A549 (cell line): ENCODE results near the gene ARHGAP42. TPM values are rescaled to one million over a fixed set of nuclear protein-coding genes. Genes with fewer than 3 reads are reported as not detected.

Experiments
- ATAC-seq, 2 experiments: fragments of 200-7000 bp in 1 of 2; fragments of >200 bp in 1 of 2; cut with Nextera tagmentation in 1 of 2; cut with Tn5 transposase in 1 of 2; 3 replicates each; pipeline versions ENCODE4 v1.8.0 to v1.9.1; 2018 to 2020; ENCODE audit warnings: mild to moderate bottlenecking in 1 of 2, moderate library complexity in 1 of 2
- CTCF ChIA-PET: fragments of 300-600 bp; sonication (Branson Sonifier 250); formaldehyde crosslinking; extraction: SDS; loops from one replicate; lab custom pipeline; 2021; ENCODE audit warnings: antibody characterized with exemption, inconsistent platforms; lab: Yijun Ruan, JAX
- POLR2A ChIA-PET: fragments of 350-600 bp; formaldehyde crosslinking; extraction: SDS; loops from one replicate; lab custom pipeline; 2021; ENCODE audit warnings: antibody characterized with exemption, inconsistent platforms; lab: Yijun Ruan, JAX
- DNase-seq, 2 experiments: peaks; one replicate each; pipeline versions ENCODE4 v3.0.0 to v3.0.0-alpha.2; 2011 to 2016; ENCODE audit warnings: low read depth in 1 of 2, low spot score in 1 of 2
- FAIRE-seq: peaks from 2 replicates; lab custom pipeline; 2011; peaks lifted over from hg19 to GRCh38; lab: Jason Lieb, UNC
- H3K27ac ChIP-seq, 2 experiments: fragments of >200 bp; sonication (Bioruptor Twin); formaldehyde crosslinking; 3 replicates each; pipeline ENCODE4 v1.5.1; 2016 to 2017
- H3K4me1 ChIP-seq: fragments of >200 bp; sonication (Bioruptor Twin); formaldehyde crosslinking; 3 replicates; pipeline ENCODE4 v1.6.1; 2016
- H3K4me2 ChIP-seq: fragments of >200 bp; sonication (Bioruptor Twin); formaldehyde crosslinking; 3 replicates; pipeline ENCODE4 v1.6.1; 2016
- H3K4me3 ChIP-seq: fragments of >200 bp; sonication (Bioruptor Twin); formaldehyde crosslinking; 3 replicates; pipeline ENCODE4 v1.5.1; 2016
- H3K9me3 ChIP-seq: fragments of >200 bp; sonication (Bioruptor Twin); formaldehyde crosslinking; 3 replicates; pipeline ENCODE4 v1.6.1; 2016
- ATOH8 ChIP-seq: fragments of 250-450 bp; sonication (Bioruptor Pico); IDR thresholded peaks from 2 replicates; pipeline ENCODE4 v1.5.0; 2020; ENCODE audit warnings: low read depth, mild to moderate bottlenecking, moderate library complexity
- CBX2 ChIP-seq: fragments of 200-600 bp; sonication (generic); IDR thresholded peaks from 2 replicates; pipeline ENCODE4 v1.6.1; 2016; ENCODE audit warnings: low read depth, mild to moderate bottlenecking, borderline replicate concordance
- CHD2 ChIP-seq: fragments of 150-350 bp; IDR thresholded peaks from 2 replicates; pipeline ENCODE4 v1.6.1; 2014; ENCODE audit warnings: low read length; ENCODE audit not compliant: partially characterized antibody
- CTCF ChIP-seq: fragments of >200 bp; sonication (Bioruptor Twin); formaldehyde crosslinking; IDR thresholded peaks from 3 replicates; pipeline ENCODE4 v1.5.1; 2016
- E2F6 ChIP-seq: IDR thresholded peaks from 2 replicates; pipeline ENCODE4 v1.6.1; 2012; ENCODE audit warnings: low read depth, borderline replicate concordance
- EHMT2 ChIP-seq: fragments of 200-600 bp; sonication (generic); IDR thresholded peaks from 2 replicates; pipeline ENCODE4 v1.6.1; 2016; ENCODE audit warnings: antibody characterized with exemption, low read depth, mild to moderate bottlenecking, moderate library complexity
- ESRRA ChIP-seq: fragments of 150-350 bp; IDR thresholded peaks from 2 replicates; pipeline ENCODE4 v1.6.1; 2014; ENCODE audit warnings: mild to moderate bottlenecking, low read length, borderline replicate concordance
- FOSB ChIP-seq: fragments of 250-450 bp; sonication (Bioruptor Pico); IDR thresholded peaks from 2 replicates; pipeline ENCODE4 v1.5.0; 2020; ENCODE audit warnings: mild to moderate bottlenecking, moderate library complexity
- FOSL2 ChIP-seq, 2 experiments: fragments of 450-650 bp in 1 of 2; fragments of >200 bp in 1 of 2; sonication (Bioruptor Twin) in 1 of 2; formaldehyde crosslinking; IDR thresholded peaks; 2 replicates each; pipeline versions ENCODE4 v1.5.0 to v1.6.1; 2016 to 2020; ENCODE audit warnings: mild to moderate bottlenecking in 1 of 2, moderate library complexity in 1 of 2
- FOXS1 ChIP-seq: fragments of 250-450 bp; sonication (Bioruptor Pico); IDR thresholded peaks from 2 replicates; pipeline ENCODE4 v1.5.0; 2020; ENCODE audit warnings: mild to moderate bottlenecking, moderate library complexity
- GATA3 ChIP-seq: IDR thresholded peaks from 2 replicates; pipeline ENCODE4 v1.6.1; 2012; ENCODE audit warnings: borderline replicate concordance
- HDAC2 ChIP-seq: fragments of 200-600 bp; sonication (generic); IDR thresholded peaks from 2 replicates; pipeline ENCODE4 v1.6.1; 2016
- HES2 ChIP-seq: fragments of >200 bp; sonication (Bioruptor Twin); formaldehyde crosslinking; IDR thresholded peaks from 2 replicates; pipeline ENCODE4 v1.6.1; 2016
- HOXA7 ChIP-seq: fragments of 250-450 bp; sonication (Bioruptor Pico); IDR thresholded peaks from 2 replicates; pipeline ENCODE4 v1.5.0; 2020; ENCODE audit warnings: mild to moderate bottlenecking, moderate library complexity
- HOXB13 ChIP-seq: fragments of 250-450 bp; sonication (Bioruptor Pico); IDR thresholded peaks from 2 replicates; pipeline ENCODE4 v1.5.0; 2020; ENCODE audit warnings: low read depth, mild to moderate bottlenecking, moderate library complexity
- HOXB5 ChIP-seq: fragments of 250-450 bp; sonication (Bioruptor Pico); IDR thresholded peaks from 2 replicates; pipeline ENCODE4 v1.5.0; 2020; ENCODE audit warnings: mild to moderate bottlenecking, moderate library complexity
- JUN ChIP-seq, 2 experiments: fragments of >200 bp; sonication (Bioruptor Twin); formaldehyde crosslinking; IDR thresholded peaks; 2 replicates in 1 of 2; 3 replicates in 1 of 2; pipeline ENCODE4 v1.6.1; 2016 to 2017
- JUNB ChIP-seq: fragments of >200 bp; sonication (Bioruptor Twin); formaldehyde crosslinking; IDR thresholded peaks from 2 replicates; pipeline ENCODE4 v1.6.1; 2016
- KDM1A ChIP-seq: fragments of 200-600 bp; sonication (generic); IDR thresholded peaks from 2 replicates; pipeline ENCODE4 v1.6.1; 2016; ENCODE audit warnings: low read depth, mild to moderate bottlenecking
- MAFK ChIP-seq: fragments of 450-650 bp; IDR thresholded peaks from 2 replicates; pipeline ENCODE4 v1.6.1; 2014; ENCODE audit not compliant: partially characterized antibody
- MAZ ChIP-seq: fragments of 150-350 bp; IDR thresholded peaks from 2 replicates; pipeline ENCODE4 v1.6.1; 2014; ENCODE audit warnings: antibody characterized with exemption, low read depth, low read length, borderline replicate concordance
- NFE2L2 ChIP-seq: fragments of 150-350 bp; conservative IDR thresholded peaks from 2 replicates; pipeline ENCODE4 v1.6.1; 2014; ENCODE audit warnings: low read length
- POLR2AphosphoS2 ChIP-seq: conservative IDR thresholded peaks from 2 replicates; pipeline ENCODE4 v1.6.1; 2012; ENCODE audit warnings: low read length, improper control_type of control experiment, inconsistent platforms
- RARB ChIP-seq: fragments of 250-450 bp; sonication (Bioruptor Pico); IDR thresholded peaks from 2 replicates; pipeline ENCODE4 v1.8.0; 2021; ENCODE audit warnings: mild to moderate bottlenecking, moderate library complexity
- RCOR1 ChIP-seq: fragments of 150-350 bp; IDR thresholded peaks from 2 replicates; pipeline ENCODE4 v1.6.1; 2014; ENCODE audit warnings: antibody characterized with exemption, low read length, low read depth
- RFX5 ChIP-seq: fragments of 450-650 bp; IDR thresholded peaks from 2 replicates; pipeline ENCODE4 v1.7.1; 2014; ENCODE audit warnings: antibody characterized with exemption, mild to moderate bottlenecking, moderate library complexity
- SMC3 ChIP-seq: fragments of >200 bp; sonication (Bioruptor Twin); formaldehyde crosslinking; IDR thresholded peaks from 3 replicates; pipeline ENCODE4 v1.6.1; 2018; ENCODE audit warnings: inconsistent platforms
- ZNF302 ChIP-seq: fragments of 250-450 bp; sonication (Bioruptor Pico); IDR thresholded peaks from 2 replicates; pipeline ENCODE4 v1.9.0; 2021; ENCODE audit warnings: inconsistent platforms, mild to moderate bottlenecking, moderate library complexity
- ZSCAN20 ChIP-seq: fragments of 250-450 bp; sonication (Bioruptor Pico); IDR thresholded peaks from 2 replicates; pipeline ENCODE4 v1.8.0; 2022; ENCODE audit warnings: mild to moderate bottlenecking, moderate library complexity
- WGBS: methylation state at CpG from one replicate; pipeline ENCODE4 v1.1.6; 2017; ENCODE audit errors: missing lambda C conversion rate; 5-methylcytosine and 5-hydroxymethylcytosine counted together
- polyA plus RNA-seq, 4 experiments: library from polyadenylated mRNA; depleted of rRNA in 3 of 4; stranded (reverse); fragments of >200 nt; fragmentation: RNase III in 1 of 4; extraction: RNeasy Plus Mini Kit Qiagen cat#74134 plus additional on column Dnase treatment in 1 of 4; gene quantifications; 2 replicates in 3 of 4; 3 replicates in 1 of 4; pipeline ENCODE4 v1.2.3, GENCODE V29; 2011 to 2017

The ARHGAP42 gene
- polyA plus RNA-seq, 2 of the 4 experiments (the other 2 are of a cell fraction), result 5.1 to 17.0 TPM

GRCh38 chr11:100794446-100794845 lies 107.4 kb downstream of the ARHGAP42 start:
- 89% methylated on average over 2 of the region's 2 CpGs for WGBS
- DNase-seq (no peak), FAIRE-seq (no peak), ATAC-seq (no peak)
- TF ChIP-seq ZNF302, result no peak
- no peak for TF ChIP-seq ATOH8 (CRISPR knock-in tag)
- TF ChIP-seq JUN (IDR thresholded peaks at IDR 0.05), result no peak
- CTCF ChIA-PET, result no interaction called here
- peaks cover 29% of the 10 kb centered on the region for H3K4me1 ChIP-seq
- POLR2A ChIA-PET, result no interaction called here
- no peak overlapping the region for H3K4me3 ChIP-seq
- no peak overlapping the region for H3K4me2 ChIP-seq
- H3K9me3 ChIP-seq, result no peaks in the 10 kb centered on the region
- H3K27ac ChIP-seq, result no peak overlapping the region

GRCh38 chr11:100799445-100799844 lies 112.4 kb downstream of the ARHGAP42 start:
- ATAC-seq (no peak), DNase-seq (no peak), FAIRE-seq (no peak)
- WGBS, result 87% methylated on average over 3 of the region's 3 CpGs
- Histone ChIP-seq H3K27ac (no peak overlapping the region), H3K4me1 (no peaks in the 10 kb centered on the region), H3K9me3 (no peaks in the 10 kb centered on the region), H3K4me3 (no peak overlapping the region), H3K4me2 (no peak overlapping the region)
- ChIA-PET CTCF (no interaction called here), POLR2A (no interaction called here)
- TF ChIP-seq HOXA7, result no peak
- TF ChIP-seq ZSCAN20, result no peak
- TF ChIP-seq RARB, result no peak
- TF ChIP-seq HOXB13, result no peak
- TF ChIP-seq RFX5, result no peak
- no peak for TF ChIP-seq RCOR1
- no peak for TF ChIP-seq KDM1A
- no peak for TF ChIP-seq CBX2
- no peak for TF ChIP-seq CHD2
- no peak for TF ChIP-seq NFE2L2

GRCh38 chr11:100800202-100800601 lies 113.1 kb downstream of the ARHGAP42 start:
- Histone ChIP-seq H3K4me2 (no peak overlapping the region), H3K27ac (no peak overlapping the region), H3K4me1 (no peaks in the 10 kb centered on the region), H3K4me3 (no peak overlapping the region), H3K9me3 (no peaks in the 10 kb centered on the region)
- DNase-seq (no peak), ATAC-seq (no peak), FAIRE-seq (no peak)
- TF ChIP-seq NFE2L2 (no peak), FOXS1 (CRISPR knock-in tag) (no peak), HDAC2 (no peak), E2F6 (no peak), HOXB5 (CRISPR knock-in tag) (no peak), ATOH8 (CRISPR knock-in tag) (no peak), GATA3 (no peak), POLR2AphosphoS2 (no peak), SMC3 (no peak), ESRRA (no peak), CTCF (no peak), RCOR1 (no peak), EHMT2 (no peak), FOSL2 (IDR thresholded peaks at IDR 0.05) (no peak), FOSL2 (CRISPR knock-in tag; IDR thresholded peaks at IDR 0.05) (no peak), HES2 (no peak), JUNB (no peak), MAFK (no peak), CBX2 (no peak), FOSB (CRISPR knock-in tag) (no peak), MAZ (no peak)
- 69% methylated on average over 2 of the region's 2 CpGs for WGBS
- POLR2A ChIA-PET, result no interaction called here
- CTCF ChIA-PET, result no interaction called here
